ENCODE results near the gene PRKD3.

- TF ChIP-seq CTCF (IDR thresholded peaks at IDR 0.05; ENCODE audit: poor library complexity, severe bottlenecking): no peak
- no peak for TF ChIP-seq EZH2 (IDR thresholded peaks at IDR 0.05; ENCODE audit: borderline replicate concordance, insufficient read depth, low read length, poor library complexity, severe bottlenecking)
- TF ChIP-seq REST (IDR thresholded peaks at IDR 0.05; ENCODE audit: borderline replicate concordance): no peak
- TF ChIP-seq POLR2AphosphoS5 (IDR thresholded peaks at IDR 0.05): no peak
- TF ChIP-seq RAD21 (conservative IDR thresholded peaks at IDR 0.05): no peak
Observed at GRCh38 chr2:37318401-37318800, 6.2 kb downstream of the PRKD3 start.

All from neural cell (in vitro differentiated cells).